NB4 (cell line): ENCODE data around the gene CUL9.

ENCODE experiments used
- CTCF ChIP-seq: IDR thresholded peaks from one replicate; pipeline ENCODE4 v1.5.1; 2012; ENCODE audit warnings: low read depth, low read length
- MAX ChIP-seq: IDR thresholded peaks from 2 replicates; pipeline ENCODE4 v1.6.1; 2011; ENCODE audit warnings: low read depth, low read length

GRCh38 chr6:43264599-43265145 lies 82.7 kb downstream of the CUL9 start:
- TF ChIP-seq CTCF (no peak), MAX (no peak)
